ENCODE data around the gene INAVA. TPM values are rescaled to one million over a fixed set of nuclear protein-coding genes. Genes with fewer than 3 reads are reported as not detected.

The INAVA gene
- total and polyA plus RNA-seq, 10 of the 15 experiments (the other 5 are each of a cell fraction or from before 2014, with no cell fraction given) = 3.6 to 15.4 (median 9.5) TPM

GRCh38 chr1:200895443-200895789 is 716 bp downstream of the INAVA start:
- Histone ChIP-seq H3K9me3 (replicated peaks; ENCODE audit: control insufficient read depth, insufficient read depth, low read length) (no peaks in the 10 kb centered on the region), H3K9ac (ENCODE audit: control insufficient read depth, insufficient read depth, low read length) (no peak overlapping the region; the same call in 1 of the 2 replicates), H3K27ac (ENCODE audit: control insufficient read depth, insufficient read depth) (no peak overlapping the region), H3K4me1 (ENCODE audit: control insufficient read depth, insufficient read depth, low read length) (peaks cover 25% of the 10 kb centered on the region), H3K36me3 (ENCODE audit: control insufficient read depth in 2 of 2, insufficient read depth in 2 of 2, low read length in 1 of 2) (peaks cover 0 to 12% of the 10 kb centered on the region in 2 experiments; a peak in 2 of 4 replicates), H3K27me3 (replicated peaks in 1 of 2; ENCODE audit: control insufficient read depth in 2 of 2, insufficient read depth in 2 of 2, low read length in 1 of 2) (no peaks in the 10 kb centered on the region), H3K79me2 (ENCODE audit: control insufficient read depth, insufficient read depth, low read length) (no peaks in the 10 kb centered on the region; the same call in 1 of the 2 replicates), H4K20me1 (ENCODE audit: control insufficient read depth, insufficient read depth) (no peaks in the 10 kb centered on the region), H3K4me3 (no peak overlapping the region), H3K4me2 (ENCODE audit: control insufficient read depth, insufficient read depth) (peak overlapping the region; percentile 15; the same call in 1 of the 2 replicates), H2AFZ (ENCODE audit: control insufficient read depth, low read depth, low read length) (no peak overlapping the region)
- 68% methylated on average over 7 of the region's 8 CpGs for WGBS (ENCODE audit: insufficient coverage, insufficient replicate concordance, low lambda C conversion rate, missing lambda C conversion rate)
- ATAC-seq = peak; percentile 5
- no peak for FAIRE-seq
- in situ Hi-C loops (cut with MboI) = no loop called here
- BruUV-seq (replicated peaks) = TSS peak; percentile 83
- POLR2A ChIA-PET = interaction anchor here (0.6 to 5.1 kb wide), 5 partner anchors 12 to 76 kb away, joined by 3 to 49 read pairs (median 3); no protein-coding TSS in a partner anchor
- CTCF ChIA-PET = interaction anchor here (0.7 to 10.0 kb wide), 10 partner anchors 9 to 337 kb away, joined by 3 to 131 read pairs (median 3); no protein-coding TSS in a partner anchor
- intact Hi-C loops (cut with micrococcal nuclease; ENCODE audit: unreplicated experiment) = loop anchor here (2.0 kb wide), 1 partner anchor 75 kb away; no protein-coding TSS in a partner anchor
- TF ChIP-seq KDM1A (IDR thresholded peaks at IDR 0.05; ENCODE audit: borderline replicate concordance) = no peak
- TF ChIP-seq SMARCA5 (IDR thresholded peaks at IDR 0.05) = no peak
- no peak for DNase-seq (ENCODE audit: low read depth, low spot score)
- RAD21 ChIA-PET (ENCODE audit: unreplicated experiment) = interaction anchor here (1.3 to 11.2 kb wide), 7 partner anchors 12 to 226 kb away, joined by 3 to 139 read pairs (median 7); partner anchors contain the start of gene DDX59
- SMC1A ChIA-PET (ENCODE audit: uncharacterized antibody, unreplicated experiment) = interaction anchor here (0.9 to 12.2 kb wide), 10 partner anchors 10 to 273 kb away, joined by 3 to 193 read pairs (median 11); no protein-coding TSS in a partner anchor

GRCh38 chr1:200895801-200896530 is 1.3 kb downstream of the INAVA start:
- FAIRE-seq (peak; percentile 71), DNase-seq (ENCODE audit: low read depth, low spot score) (no peak), ATAC-seq (peak; percentile 53)
- Histone ChIP-seq H2AFZ (ENCODE audit: control insufficient read depth, low read depth, low read length) (no peak overlapping the region; the same call in 1 of the 2 replicates), H3K9ac (ENCODE audit: control insufficient read depth, insufficient read depth, low read length) (no peak overlapping the region), H3K27me3 (replicated peaks in 1 of 2; ENCODE audit: control insufficient read depth in 2 of 2, insufficient read depth in 2 of 2, low read length in 1 of 2) (no peaks in the 10 kb centered on the region), H4K20me1 (ENCODE audit: control insufficient read depth, insufficient read depth) (no peaks in the 10 kb centered on the region), H3K79me2 (ENCODE audit: control insufficient read depth, insufficient read depth, low read length) (no peaks in the 10 kb centered on the region; the same call in 1 of the 2 replicates), H3K4me2 (ENCODE audit: control insufficient read depth, insufficient read depth) (peak overlapping the region; percentile 15; the same call in 1 of the 2 replicates), H3K9me3 (replicated peaks; ENCODE audit: control insufficient read depth, insufficient read depth, low read length) (no peaks in the 10 kb centered on the region), H3K4me1 (ENCODE audit: control insufficient read depth, insufficient read depth, low read length) (peaks cover 21% of the 10 kb centered on the region), H3K27ac (ENCODE audit: control insufficient read depth, insufficient read depth) (no peak overlapping the region), H3K4me3 (no peak overlapping the region), H3K36me3 (ENCODE audit: control insufficient read depth in 2 of 2, insufficient read depth in 2 of 2, low read length in 1 of 2) (peaks cover 0 to 14% of the 10 kb centered on the region in 2 experiments; a peak in 2 of 4 replicates)
- in situ Hi-C loops (cut with MboI) (no loop called here), intact Hi-C loops (cut with micrococcal nuclease; ENCODE audit: unreplicated experiment) (loop anchor here (2.0 kb wide), 1 partner anchor 75 kb away; no protein-coding TSS in a partner anchor)
- WGBS (ENCODE audit: insufficient coverage, insufficient replicate concordance, low lambda C conversion rate, missing lambda C conversion rate) = 72% methylated on average over 9 of the region's 9 CpGs
- ChIA-PET POLR2A (interaction anchor here (0.9 to 5.1 kb wide), 4 partner anchors 11 to 128 kb away, joined by 3 to 49 read pairs (median 5); no protein-coding TSS in a partner anchor), CTCF (interaction anchor here (0.7 to 10.0 kb wide), 10 partner anchors 8 to 147 kb away, joined by 3 to 131 read pairs (median 3); no protein-coding TSS in a partner anchor), SMC1A (ENCODE audit: uncharacterized antibody, unreplicated experiment) (interaction anchor here (0.9 to 12.2 kb wide), 10 partner anchors 10 to 274 kb away, joined by 3 to 193 read pairs (median 8); no protein-coding TSS in a partner anchor), RAD21 (ENCODE audit: unreplicated experiment) (interaction anchor here (1.1 to 11.2 kb wide), 13 partner anchors 8 to 226 kb away, joined by 3 to 139 read pairs (median 6); partner anchors contain the start of gene DDX59)
- no TSS peak for BruUV-seq (replicated peaks)
- TF ChIP-seq MXI1 (IDR thresholded peaks at IDR 0.05; ENCODE audit: low read depth, low read length) (peak; percentile 36; the same call in 1 of the 2 replicates), ATF7 (IDR thresholded peaks at IDR 0.05; ENCODE audit: low read depth) (0 out of 2 replicates have a peak, but pooled peaks have one; percentile 30), ZNF687 (IDR thresholded peaks at IDR 0.05) (peak; percentile 51), CREB1 (IDR thresholded peaks at IDR 0.05; ENCODE audit: low read depth) (no peak), EP300 (IDR thresholded peaks at IDR 0.05; ENCODE audit: borderline replicate concordance in 1 of 2, control insufficient read depth in 1 of 2, low read depth in 2 of 2, low read length in 2 of 2) (peak in 1 of 2 experiments; percentile 58; a peak in 1 of 4 replicates), EGR1 (IDR thresholded peaks at IDR 0.05; ENCODE audit: borderline replicate concordance in 1 of 2, low read depth in 2 of 2, low read length in 2 of 2) (no peak)

Measured in GM12878 (cell line).